ENCODE measurements around the gene NAT9.
A peak's percentile ranks its signal among the peaks of the same experiment; 100 is the strongest.

Gene NAT9

GRCh38 chr17:74761419-74761818 is 14.7 kb downstream of the NAT9 start:
- no peak for DNase-seq (ENCODE audit: low read depth in 2 of 2)

- DNase-seq (ENCODE audit: low read depth in 2 of 2) = no peak
Observed at GRCh38 chr17:74760404-74761105, 15.6 kb downstream of the NAT9 start.

- no peak for DNase-seq (ENCODE audit: low read depth in 2 of 2)
Observed at GRCh38 chr17:74759941-74760340, 16.2 kb downstream of the NAT9 start.

GRCh38 chr17:74759243-74759801 is 16.8 kb downstream of the NAT9 start:
- DNase-seq (ENCODE audit: low read depth in 2 of 2) = no peak

- no peak for DNase-seq (ENCODE audit: low read depth in 2 of 2)
Observed at GRCh38 chr17:74758848-74759168, 17.3 kb downstream of the NAT9 start.

- DNase-seq (ENCODE audit: low read depth in 2 of 2) = no peak
Observed at GRCh38 chr17:74757931-74758847, 18.0 kb downstream of the NAT9 start.

GRCh38 chr17:74757502-74757901 is 18.6 kb downstream of the NAT9 start:
- DNase-seq (ENCODE audit: low read depth in 2 of 2) = no peak

- DNase-seq (ENCODE audit: low read depth in 2 of 2) = no peak
Observed at GRCh38 chr17:74756891-74757290, 19.3 kb downstream of the NAT9 start.

- DNase-seq (ENCODE audit: low read depth in 2 of 2) = no peak
Observed at GRCh38 chr17:74755533-74755932, 20.6 kb downstream of the NAT9 start.

- DNase-seq (ENCODE audit: low read depth in 2 of 2) = no peak
Observed at GRCh38 chr17:74754832-74755231, 21.3 kb downstream of the NAT9 start.

GRCh38 chr17:74752822-74753401 is 23.2 kb downstream of the NAT9 start:
- DNase-seq (ENCODE audit: low read depth in 2 of 2) = no peak

GRCh38 chr17:74752415-74752814 is 23.7 kb downstream of the NAT9 start:
- DNase-seq (ENCODE audit: low read depth in 2 of 2) = no peak

- no peak for DNase-seq (ENCODE audit: low read depth in 2 of 2)
Observed at GRCh38 chr17:74750327-74751069, 25.6 kb downstream of the NAT9 start.

- no peak for DNase-seq (ENCODE audit: low read depth in 2 of 2)
Observed at GRCh38 chr17:74750039-74750326, 26.2 kb downstream of the NAT9 start.

GRCh38 chr17:74749279-74750038 is 26.7 kb downstream of the NAT9 start:
- no peak for DNase-seq (ENCODE audit: low read depth in 2 of 2)

GRCh38 chr17:74748529-74749278 is 27.4 kb downstream of the NAT9 start, which contains the start of gene NHERF1:
NHERF1 (plus strand) TSS chr17:74748628; CDS start chr17:74748847, 219 bp downstream.
- peak; percentile 57 to 66 for DNase-seq (ENCODE audit: low read depth in 2 of 2)

GRCh38 chr17:74748279-74748528 is 27.9 kb downstream of the NAT9 start:
- DNase-seq (ENCODE audit: low read depth in 2 of 2) = no peak

- no peak for DNase-seq (ENCODE audit: low read depth in 2 of 2)
Observed at GRCh38 chr17:74746922-74747321, 29.2 kb downstream of the NAT9 start.

- DNase-seq (ENCODE audit: low read depth in 2 of 2) = no peak
Observed at GRCh38 chr17:74746376-74746775, 29.8 kb downstream of the NAT9 start.

GRCh38 chr17:74745548-74746177 is 30.5 kb downstream of the NAT9 start:
- no peak for DNase-seq (ENCODE audit: low read depth in 2 of 2)
